ENCODE results near the gene CLTCL1.

Gene CLTCL1

DNA sequence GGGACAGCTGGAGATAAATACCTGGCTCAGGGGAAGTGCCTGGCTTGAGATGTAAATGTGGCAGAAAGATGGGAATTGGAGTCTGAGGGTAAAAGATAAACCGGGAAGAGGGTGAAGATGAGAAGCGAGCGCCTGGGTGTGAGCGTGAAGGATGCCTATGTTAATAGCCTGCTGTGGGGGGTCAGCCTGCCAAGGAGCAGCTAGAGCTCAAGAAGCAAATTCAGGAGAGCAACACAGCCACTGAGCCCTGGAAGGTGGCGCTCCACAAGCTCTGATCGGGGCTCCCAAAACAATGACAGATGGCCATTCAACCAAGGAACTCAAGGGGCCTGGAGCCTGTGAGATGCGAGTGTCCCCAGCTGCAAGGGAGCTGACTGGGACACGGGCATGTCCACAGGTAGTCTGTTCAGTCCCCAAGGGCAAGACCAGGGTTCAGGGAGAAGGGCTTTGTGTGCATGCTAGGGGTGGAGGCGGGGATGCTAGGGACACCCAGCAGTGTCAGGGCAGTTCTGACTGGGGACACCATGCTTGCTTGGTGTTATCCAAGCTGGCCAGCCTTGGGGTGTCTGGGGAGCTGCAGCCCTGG lies 144.2 kb downstream of the CLTCL1 start:
- no peak for DNase-seq

DNA sequence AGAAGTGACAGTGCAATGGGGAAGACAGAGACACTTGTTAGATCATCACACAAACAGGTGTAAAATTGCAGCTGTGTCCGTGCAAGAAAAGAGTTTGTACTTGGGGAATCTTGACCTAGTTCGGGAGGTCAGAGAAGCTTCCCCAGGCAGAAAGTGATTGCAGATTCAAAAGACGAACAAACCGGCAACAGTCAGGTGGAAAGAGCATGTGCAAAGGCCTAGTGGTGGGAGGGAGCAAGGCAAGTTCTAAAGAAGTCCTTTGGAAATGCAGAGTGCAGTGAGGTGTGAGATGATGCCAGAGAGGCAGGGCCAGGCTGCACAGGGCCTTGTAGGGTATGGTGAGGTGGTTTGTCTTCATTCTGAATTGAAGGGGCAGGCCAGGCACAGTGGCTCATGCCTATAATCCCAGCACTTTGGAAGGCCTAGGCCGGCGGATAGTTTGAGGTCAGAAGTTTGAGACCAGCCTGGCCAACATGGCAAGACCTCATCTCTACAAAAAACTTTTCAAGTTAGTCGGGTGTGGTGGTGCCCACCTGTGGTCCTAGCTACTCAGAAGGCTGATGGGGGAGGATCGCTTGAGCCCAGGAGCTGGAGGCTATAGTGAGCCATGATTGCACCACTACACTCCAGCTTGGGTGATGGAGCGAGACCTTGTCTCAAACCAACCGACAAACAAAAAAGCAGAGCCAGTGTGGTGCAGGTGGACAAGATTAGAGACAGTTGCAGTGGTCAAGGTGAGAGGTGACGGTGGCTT lies 145.1 kb downstream of the CLTCL1 start:
- DNase-seq: no peak

DNA sequence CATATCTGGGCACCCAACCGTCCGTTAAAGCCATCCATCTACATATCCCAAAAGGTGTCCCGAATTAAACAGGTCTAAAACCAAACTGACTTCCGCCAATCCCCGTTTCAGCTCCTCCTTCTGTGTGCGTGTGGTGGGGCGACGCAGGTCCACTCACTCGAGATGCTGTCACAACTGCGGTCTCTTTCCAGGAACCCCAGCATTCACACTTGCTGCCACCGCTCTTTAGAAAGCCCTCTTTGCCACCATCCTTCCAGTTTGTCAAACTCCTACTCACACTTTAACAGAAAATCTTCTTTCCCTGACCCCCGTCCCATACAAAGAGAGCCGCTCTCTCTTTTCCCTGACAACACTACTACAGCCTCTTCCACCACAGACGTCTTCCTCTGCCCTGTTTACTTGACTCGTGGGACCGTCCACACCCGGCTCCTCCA lies 147.5 kb downstream of the CLTCL1 start:
- DNase-seq: no peak

- no peak for DNase-seq
Observed at GRCh38 chr22:19143212-19143611, 148.3 kb downstream of the CLTCL1 start.

GRCh38 chr22:19142394-19142793 lies 149.1 kb downstream of the CLTCL1 start:
- no peak for DNase-seq

GRCh38 chr22:19139974-19140373 lies 151.5 kb downstream of the CLTCL1 start:
- DNase-seq: no peak

DNA sequence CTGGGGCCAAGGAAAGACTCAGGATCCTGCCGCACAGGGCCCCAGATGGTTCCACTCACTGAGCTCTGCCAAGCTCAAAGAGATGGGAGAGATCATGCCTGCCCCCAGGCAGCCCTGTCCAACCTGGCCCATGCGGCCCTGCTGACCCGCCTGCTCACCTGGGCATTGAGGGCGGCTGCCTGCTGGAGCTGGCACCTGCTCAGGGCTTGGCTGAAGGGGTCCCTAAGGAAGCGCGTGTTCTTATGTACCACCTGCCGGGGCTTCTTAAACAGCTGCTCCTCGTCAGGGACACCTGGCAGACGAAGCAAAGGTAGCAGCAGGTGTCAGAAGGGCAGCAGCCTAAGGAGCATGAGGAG lies 152.5 kb downstream of the CLTCL1 start:
- no peak for DNase-seq

GRCh38 chr22:19138217-19139000 lies 153.1 kb downstream of the CLTCL1 start:
- no peak for DNase-seq

GRCh38 chr22:19137384-19138216 lies 153.9 kb downstream of the CLTCL1 start:
- no peak for DNase-seq

DNA sequence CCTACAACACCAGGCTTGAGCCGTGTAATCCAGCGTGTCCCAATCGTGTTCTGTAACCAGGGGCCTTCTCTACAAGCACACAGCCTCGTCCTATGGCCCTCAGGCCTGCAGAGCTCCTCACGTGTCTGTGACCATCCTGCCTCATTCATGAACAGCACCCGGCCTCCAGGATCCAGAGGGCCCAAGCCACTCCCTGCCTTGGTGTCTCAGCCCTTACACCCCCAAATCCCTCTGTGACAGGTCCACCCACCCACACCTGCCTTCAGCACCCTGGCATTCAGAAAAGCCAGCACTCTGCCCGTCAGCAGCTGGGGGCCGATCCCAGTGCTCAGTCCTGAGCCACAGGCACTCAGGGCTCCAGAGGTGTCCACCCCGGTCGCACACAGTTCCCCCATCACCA lies 154.6 kb downstream of the CLTCL1 start:
- no peak for DNase-seq

DNA sequence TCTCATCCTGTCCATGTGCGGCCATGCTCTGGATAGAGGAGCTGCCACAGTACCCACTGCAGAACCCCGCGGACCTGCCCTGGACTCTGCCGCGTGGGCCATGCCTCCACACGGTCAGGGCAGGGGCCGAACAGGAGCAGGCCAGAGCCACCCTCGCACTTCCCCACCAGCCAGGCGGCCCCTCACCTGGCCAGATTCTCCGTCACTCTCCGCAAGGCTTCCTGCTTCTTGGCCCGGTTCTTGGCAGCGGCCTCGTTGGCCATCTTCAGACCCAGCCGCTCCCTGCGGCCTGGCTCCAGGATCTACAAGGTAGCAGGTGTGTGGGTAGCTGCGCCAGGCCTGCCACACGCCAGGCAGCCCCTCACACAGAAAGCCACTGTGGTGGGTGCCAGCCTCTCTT lies 156.6 kb downstream of the CLTCL1 start:
- DNase-seq: no peak

DNA sequence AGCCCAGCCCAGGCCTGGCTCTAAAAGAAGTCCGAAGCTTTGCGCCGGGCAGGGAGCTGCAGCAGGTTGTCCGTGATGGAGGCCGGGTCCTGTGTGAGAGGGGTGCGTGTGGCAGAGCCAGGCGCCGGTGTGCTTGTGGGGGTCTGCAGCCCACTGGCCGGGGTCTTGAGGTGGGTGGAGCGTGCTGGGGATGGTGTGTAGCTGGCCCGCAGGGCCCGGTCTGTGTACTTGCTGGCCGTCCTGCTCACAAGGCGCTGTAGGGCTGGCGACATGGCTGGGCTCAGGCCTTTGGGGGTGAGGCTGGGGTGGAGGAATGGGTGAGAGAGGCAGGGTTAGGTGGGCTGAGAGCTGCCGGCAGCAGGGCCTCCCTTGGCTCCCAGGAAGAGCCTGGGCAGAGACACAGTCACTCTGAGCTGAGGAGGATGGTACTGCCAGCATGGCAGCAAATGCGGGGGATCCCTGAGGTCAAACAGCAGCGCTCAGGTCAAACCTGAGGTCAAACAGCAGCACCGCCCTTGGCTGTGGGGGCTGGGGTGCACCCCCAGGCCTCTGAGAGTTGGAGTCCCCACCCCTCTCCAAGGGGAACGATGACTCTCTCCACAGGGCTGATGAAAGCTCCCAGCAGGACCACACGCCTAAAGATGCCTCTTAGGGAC lies 157.2 kb downstream of the CLTCL1 start:
- DNase-seq: no peak

DNA sequence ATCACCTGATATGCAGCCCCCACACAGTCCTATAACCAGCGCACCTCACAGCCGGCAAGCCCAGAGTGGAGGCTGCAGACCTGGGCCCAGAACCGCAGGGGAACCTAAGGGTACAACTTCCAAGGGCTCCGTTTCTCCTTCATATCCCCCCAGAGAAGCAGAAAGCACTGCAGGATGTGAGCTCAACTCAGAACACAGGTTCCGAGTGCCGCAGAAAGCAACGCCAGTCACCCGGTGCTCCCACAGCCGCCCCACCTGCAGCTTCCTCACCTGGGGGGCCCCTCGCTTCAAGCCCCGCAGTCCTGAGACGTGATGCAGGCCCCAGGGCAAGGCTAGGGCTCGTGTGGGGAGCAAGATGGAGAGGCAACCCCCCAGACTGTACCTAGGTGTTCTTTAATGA lies 158.0 kb downstream of the CLTCL1 start:
- DNase-seq: no peak

DNA sequence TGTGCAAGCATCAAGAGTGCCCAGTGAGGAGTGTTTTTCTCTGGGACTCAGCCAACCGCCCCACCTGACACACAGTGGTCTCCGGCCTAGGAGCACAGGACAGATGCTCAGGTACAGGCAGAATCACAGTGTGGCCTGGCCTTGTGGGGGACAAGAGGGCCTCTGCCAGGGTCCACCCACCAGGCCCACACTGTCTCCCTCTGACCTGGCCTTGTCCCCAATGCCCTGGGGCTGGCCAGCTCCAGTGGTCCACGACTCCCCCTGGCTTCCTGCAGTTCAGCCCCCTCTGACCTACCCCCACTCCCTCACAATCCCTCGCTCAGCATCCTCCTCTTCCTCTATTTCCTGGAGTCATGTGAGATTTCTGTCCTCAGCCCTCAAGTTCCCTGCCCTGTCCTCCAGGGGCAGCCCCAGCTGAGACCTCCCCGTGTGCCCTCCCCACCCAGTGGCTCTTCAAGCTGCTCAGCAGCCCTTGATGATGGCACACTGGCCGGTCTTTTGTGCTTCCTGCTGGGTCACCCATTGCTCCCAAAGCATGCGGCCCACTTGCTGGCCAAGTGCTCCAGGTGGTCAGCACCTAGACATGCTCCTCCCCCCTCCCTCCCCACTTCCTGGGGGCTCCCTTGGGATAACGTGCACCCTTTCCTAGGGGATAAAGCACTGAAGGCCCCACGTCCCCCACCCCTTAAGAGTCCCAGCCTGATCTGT lies 158.7 kb downstream of the CLTCL1 start:
- DNase-seq: no peak

- no peak for DNase-seq
Observed at GRCh38 chr22:19132153-19132552, 159.4 kb downstream of the CLTCL1 start.

DNA sequence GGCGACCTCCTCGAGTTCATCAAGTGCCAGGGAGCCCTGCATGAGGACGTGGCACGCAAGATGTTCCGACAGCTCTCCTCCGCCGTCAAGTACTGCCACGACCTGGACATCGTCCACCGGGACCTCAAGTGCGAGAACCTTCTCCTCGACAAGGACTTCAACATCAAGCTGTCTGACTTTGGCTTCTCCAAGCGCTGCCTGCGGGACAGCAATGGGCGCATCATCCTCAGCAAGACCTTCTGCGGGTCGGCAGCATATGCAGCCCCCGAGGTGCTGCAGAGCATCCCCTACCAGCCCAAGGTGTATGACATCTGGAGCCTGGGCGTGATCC lies 159.9 kb downstream of the CLTCL1 start:
- no peak for DNase-seq

GRCh38 chr22:19130959-19131684 lies 160.4 kb downstream of the CLTCL1 start, which contains the start of gene TSSK2:
Gene TSSK2, plus strand, starts transcription at chr22:19131308. Its CDS starts 92 bp downstream, at chr22:19131400.
- no peak for DNase-seq

DNA sequence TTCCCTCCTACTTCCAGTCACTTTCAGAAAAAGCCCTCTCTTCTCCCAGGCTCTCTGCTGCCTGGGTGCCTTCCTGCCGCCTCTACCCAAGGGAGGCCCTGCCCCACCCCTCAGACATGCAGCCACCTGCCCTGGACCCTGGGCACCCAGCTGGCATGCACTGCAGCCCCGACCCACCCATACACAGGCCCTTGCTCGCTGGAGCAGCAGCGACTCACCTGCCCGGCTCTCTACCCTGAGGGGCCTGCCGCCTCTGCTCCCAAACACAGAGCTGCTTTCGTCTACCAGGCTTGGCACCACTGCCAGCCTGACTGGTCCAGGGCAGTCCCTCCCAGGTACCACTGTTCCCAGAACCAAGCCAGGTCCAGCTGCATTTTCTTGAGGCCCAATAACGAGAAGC lies 161.6 kb downstream of the CLTCL1 start:
- no peak for DNase-seq
